SK-N-SH treated with all-trans-retinoic acid at 6 μM for 48 hours (cell line): ENCODE results near the gene PDGFC.
A peak's percentile ranks its signal among the peaks of the same experiment; 100 is the strongest.

Experiments
- ATAC-seq: fragments of 200-7000 bp; cut with Tn5 transposase; 3 replicates; pipeline ENCODE4 v1.9.1; 2020; ENCODE audit warnings: mild to moderate bottlenecking, moderate library complexity
- ARNTL ChIP-seq: fragments of 450-650 bp; formaldehyde crosslinking; IDR thresholded peaks from 2 replicates; pipeline ENCODE4 v1.5.0; 2020; ENCODE audit warnings: low read depth, mild to moderate bottlenecking, moderate library complexity, borderline replicate concordance
- BACH2 ChIP-seq: fragments of 250-450 bp; sonication (Bioruptor Pico); IDR thresholded peaks from 2 replicates; pipeline ENCODE4 v1.9.0; 2021; ENCODE audit warnings: mild to moderate bottlenecking, borderline replicate concordance
- CREB5 ChIP-seq: fragments of 250-450 bp; sonication (Bioruptor Pico); IDR thresholded peaks from 2 replicates; pipeline ENCODE4 v1.5.1; 2020; ENCODE audit warnings: low read depth, mild to moderate bottlenecking, moderate library complexity
- CSDC2 ChIP-seq: fragments of 250-450 bp; sonication (Bioruptor Pico); IDR thresholded peaks from 2 replicates; pipeline ENCODE4 v1.5.0; 2020; ENCODE audit warnings: mild to moderate bottlenecking, moderate library complexity
- ESRRG ChIP-seq: fragments of 250-450 bp; sonication (Bioruptor Pico); IDR thresholded peaks from 2 replicates; pipeline ENCODE4 v1.6.1; 2021; ENCODE audit warnings: mild to moderate bottlenecking
- GLIS3 ChIP-seq: fragments of 250-450 bp; sonication (Bioruptor Pico); IDR thresholded peaks from 2 replicates; pipeline ENCODE4 v1.5.0; 2020; ENCODE audit warnings: mild to moderate bottlenecking, moderate library complexity
- OSR1 ChIP-seq: fragments of 250-450 bp; sonication (Bioruptor Pico); IDR thresholded peaks from 2 replicates; pipeline ENCODE4 v1.8.0; 2022; ENCODE audit warnings: moderate library complexity, mild to moderate bottlenecking, inconsistent platforms
- PATZ1 ChIP-seq: fragments of 250-450 bp; sonication (Bioruptor Pico); IDR thresholded peaks from 2 replicates; pipeline ENCODE4 v1.8.0; 2020; ENCODE audit warnings: mild to moderate bottlenecking, moderate library complexity, borderline replicate concordance
- PPARA ChIP-seq: fragments of 250-450 bp; sonication (Bioruptor Pico); IDR thresholded peaks from 2 replicates; pipeline ENCODE4 v1.5.0; 2020; ENCODE audit warnings: mild to moderate bottlenecking, borderline replicate concordance
- RARB ChIP-seq: fragments of 250-450 bp; sonication (Bioruptor Pico); IDR thresholded peaks from 2 replicates; pipeline ENCODE4 v1.8.0; 2021; ENCODE audit warnings: mild to moderate bottlenecking, moderate library complexity
- TCF4 ChIP-seq: fragments of 250-450 bp; sonication (Bioruptor Pico); IDR thresholded peaks from 2 replicates; pipeline ENCODE4 v1.8.0; 2021; ENCODE audit warnings: mild to moderate bottlenecking, moderate library complexity, borderline replicate concordance
- TOX ChIP-seq: fragments of 250-450 bp; sonication (Bioruptor Pico); IDR thresholded peaks from 2 replicates; pipeline ENCODE4 v1.8.0; 2021; ENCODE audit warnings: mild to moderate bottlenecking, moderate library complexity, borderline replicate concordance
- ZC3H10 ChIP-seq: fragments of 250-450 bp; sonication (Bioruptor Pico); IDR thresholded peaks from 2 replicates; pipeline ENCODE4 v1.5.1; 2021; ENCODE audit warnings: mild to moderate bottlenecking, moderate library complexity
- ZFP3 ChIP-seq: fragments of 250-450 bp; sonication (Bioruptor Pico); IDR thresholded peaks from 2 replicates; pipeline ENCODE4 v1.5.0; 2020; ENCODE audit warnings: mild to moderate bottlenecking, moderate library complexity
- ZNF565 ChIP-seq: fragments of 450-650 bp; formaldehyde crosslinking; conservative IDR thresholded peaks from 2 replicates; pipeline ENCODE4 v1.5.0; 2020; ENCODE audit warnings: low read depth, mild to moderate bottlenecking, moderate library complexity
- ZNF70 ChIP-seq: fragments of 450-650 bp; formaldehyde crosslinking; IDR thresholded peaks from 2 replicates; pipeline ENCODE4 v1.5.0; 2020; ENCODE audit warnings: mild to moderate bottlenecking, moderate library complexity
- ZNF8 ChIP-seq: fragments of 450-650 bp; formaldehyde crosslinking; IDR thresholded peaks from 2 replicates; pipeline ENCODE4 v1.5.0; 2020; ENCODE audit warnings: mild to moderate bottlenecking, moderate library complexity
- TF ChIP-seq, protein P1 (sequence below): fragments of 250-450 bp; sonication (Bioruptor Pico); IDR thresholded peaks from 2 replicates; pipeline ENCODE4 v1.5.0; 2020; ENCODE audit warnings: mild to moderate bottlenecking, moderate library complexity

The PDGFC gene

GRCh38 chr4:156948738-156949137 is 22.9 kb downstream of the PDGFC start:
- TF ChIP-seq ZNF70 (CRISPR knock-in tag): no peak
- TF ChIP-seq OSR1 (CRISPR knock-in tag): no peak
- TF ChIP-seq ZNF565 (CRISPR knock-in tag): no peak
- TF ChIP-seq, protein P1, sequence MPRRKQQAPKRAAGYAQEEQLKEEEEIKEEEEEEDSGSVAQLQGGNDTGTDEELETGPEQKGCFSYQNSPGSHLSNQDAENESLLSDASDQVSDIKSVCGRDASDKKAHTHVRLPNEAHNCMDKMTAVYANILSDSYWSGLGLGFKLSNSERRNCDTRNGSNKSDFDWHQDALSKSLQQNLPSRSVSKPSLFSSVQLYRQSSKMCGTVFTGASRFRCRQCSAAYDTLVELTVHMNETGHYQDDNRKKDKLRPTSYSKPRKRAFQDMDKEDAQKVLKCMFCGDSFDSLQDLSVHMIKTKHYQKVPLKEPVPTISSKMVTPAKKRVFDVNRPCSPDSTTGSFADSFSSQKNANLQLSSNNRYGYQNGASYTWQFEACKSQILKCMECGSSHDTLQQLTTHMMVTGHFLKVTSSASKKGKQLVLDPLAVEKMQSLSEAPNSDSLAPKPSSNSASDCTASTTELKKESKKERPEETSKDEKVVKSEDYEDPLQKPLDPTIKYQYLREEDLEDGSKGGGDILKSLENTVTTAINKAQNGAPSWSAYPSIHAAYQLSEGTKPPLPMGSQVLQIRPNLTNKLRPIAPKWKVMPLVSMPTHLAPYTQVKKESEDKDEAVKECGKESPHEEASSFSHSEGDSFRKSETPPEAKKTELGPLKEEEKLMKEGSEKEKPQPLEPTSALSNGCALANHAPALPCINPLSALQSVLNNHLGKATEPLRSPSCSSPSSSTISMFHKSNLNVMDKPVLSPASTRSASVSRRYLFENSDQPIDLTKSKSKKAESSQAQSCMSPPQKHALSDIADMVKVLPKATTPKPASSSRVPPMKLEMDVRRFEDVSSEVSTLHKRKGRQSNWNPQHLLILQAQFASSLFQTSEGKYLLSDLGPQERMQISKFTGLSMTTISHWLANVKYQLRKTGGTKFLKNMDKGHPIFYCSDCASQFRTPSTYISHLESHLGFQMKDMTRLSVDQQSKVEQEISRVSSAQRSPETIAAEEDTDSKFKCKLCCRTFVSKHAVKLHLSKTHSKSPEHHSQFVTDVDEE: no peak
- no peak for TF ChIP-seq TCF4 (CRISPR knock-in tag)
- no peak for TF ChIP-seq CSDC2 (CRISPR knock-in tag)
- no peak for TF ChIP-seq PATZ1 (CRISPR knock-in tag)
- TF ChIP-seq CREB5 (CRISPR knock-in tag): no peak
- no peak for TF ChIP-seq ZFP3
- no peak for TF ChIP-seq RARB (CRISPR knock-in tag)
- no peak for TF ChIP-seq PPARA
- no peak for TF ChIP-seq ARNTL (CRISPR knock-in tag)
- TF ChIP-seq GLIS3 (CRISPR knock-in tag): no peak
- TF ChIP-seq, all 23 proteins: peak for 0
- no peak for ATAC-seq

GRCh38 chr4:156948133-156948532 is 23.5 kb downstream of the PDGFC start:
- TF ChIP-seq TOX (no peak), TCF4 (CRISPR knock-in tag) (no peak), GLIS3 (CRISPR knock-in tag) (no peak)

GRCh38 chr4:156946516-156947424 is 24.8 kb downstream of the PDGFC start:
- ATAC-seq: peak; percentile 65
- TF ChIP-seq CREB5 (CRISPR knock-in tag) (no peak), PATZ1 (CRISPR knock-in tag) (no peak), BACH2 (no peak), RARB (CRISPR knock-in tag) (no peak), ESRRG (CRISPR knock-in tag) (no peak), TOX (peak; percentile 66; the same call in 1 of the 2 replicates), ZNF8 (CRISPR knock-in tag) (no peak)
- TF ChIP-seq, all 23 proteins: peak for 1

More at GRCh38 chr4:156948133-156948532, 23.5 kb downstream of the PDGFC start:
- no peak for ATAC-seq

DNA sequence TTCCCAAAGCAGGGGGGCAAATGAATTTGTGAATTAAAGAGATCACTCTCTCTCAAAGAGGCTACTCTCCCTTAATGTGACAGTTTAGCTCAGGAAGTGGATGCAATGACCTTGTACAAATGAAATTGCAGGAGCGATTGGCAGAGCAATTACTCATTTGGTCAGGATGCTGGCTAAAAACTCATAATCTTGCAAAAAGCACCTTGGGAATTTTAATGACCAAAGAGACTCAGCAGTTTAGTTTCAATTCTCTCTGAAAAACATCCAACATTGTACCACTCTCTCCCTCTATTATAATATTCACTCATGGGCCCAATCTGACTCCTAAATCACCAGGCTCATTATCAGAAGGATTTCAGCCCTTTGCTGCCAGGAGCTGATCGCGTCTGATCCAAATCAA is 26.1 kb downstream of the PDGFC start:
- ATAC-seq: no peak
- no peak for TF ChIP-seq BACH2
- no peak for TF ChIP-seq CREB5 (CRISPR knock-in tag)
- TF ChIP-seq ZC3H10 (CRISPR knock-in tag): no peak
- no peak for TF ChIP-seq CSDC2 (CRISPR knock-in tag)
- TF ChIP-seq, protein P1: no peak
- TF ChIP-seq GLIS3 (CRISPR knock-in tag): no peak
- no peak for TF ChIP-seq PPARA
- no peak for TF ChIP-seq ZNF565 (CRISPR knock-in tag)
- no peak for TF ChIP-seq ARNTL (CRISPR knock-in tag)
